Spleen (tissue), 11 donors: ENCODE data around the gene TDRKH. TPM values are rescaled to one million over a fixed set of nuclear protein-coding genes. Genes with fewer than 3 reads are reported as not detected.

Experiments used
- DNase-seq: peaks from one replicate; pipeline ENCODE4 v3.0.0-alpha.2; 2020
- H3K27ac ChIP-seq, 8 donors: fragments of 200-600 bp; sonication (generic) in 7 of 8; 1 replicate in 4 of 8; 2 replicates in 4 of 8; pipeline versions ENCODE4 v1.5.0 to v1.8.0; 2016 to 2021; ENCODE audit warnings: inconsistent platforms in 4 of 8, mild to moderate bottlenecking in 4 of 8, moderate library complexity in 1 of 8
- H3K27me3 ChIP-seq, 7 donors: fragments of 200-600 bp; sonication (generic) in 6 of 7; replicated peaks in 1 of 7; 1 replicate in 4 of 7; 2 replicates in 3 of 7; pipeline versions ENCODE4 v1.5.0 to v1.8.0; 2016 to 2021; ENCODE audit warnings: inconsistent platforms in 3 of 7, mild to moderate bottlenecking in 1 of 7
- H3K36me3 ChIP-seq, 6 donors: fragments of 200-600 bp; sonication (generic) in 5 of 6; 1 replicate in 4 of 6; 2 replicates in 2 of 6; pipeline versions ENCODE4 v1.5.0 to v1.8.0; 2016 to 2021; ENCODE audit warnings: inconsistent platforms in 2 of 6
- H3K4me1 ChIP-seq, 6 donors: fragments of 200-600 bp; sonication (generic) in 5 of 6; 1 replicate in 3 of 6; 2 replicates in 3 of 6; pipeline versions ENCODE4 v1.5.0 to v1.8.0; 2016 to 2021; ENCODE audit warnings: inconsistent platforms in 3 of 6
- H3K4me3 ChIP-seq, 8 donors: fragments of 200-600 bp; sonication (generic) in 7 of 8; 1 replicate in 4 of 8; 2 replicates in 4 of 8; pipeline versions ENCODE4 v1.5.0 to v1.8.0; 2016 to 2021; ENCODE audit warnings: inconsistent platforms in 4 of 8, mild to moderate bottlenecking in 4 of 8, moderate library complexity in 2 of 8
- H3K9me3 ChIP-seq, 8 donors: fragments of 200-600 bp; sonication (generic) in 7 of 8; 1 replicate in 4 of 8; 2 replicates in 4 of 8; pipeline versions ENCODE4 v1.5.0 to v1.8.0; 2016 to 2021; ENCODE audit warnings: inconsistent platforms in 4 of 8
- CTCF ChIP-seq, 11 experiments: fragments of 200-600 bp in 7 of 11; fragments of 450-650 bp in 4 of 11; sonication (generic) in 4 of 11; IDR thresholded peaks in 8 of 11; conservative IDR thresholded peaks in 3 of 11; 1 replicate in 7 of 11; 2 replicates in 4 of 11; pipeline versions ENCODE4 v1.4.0 to v1.8.0; 2016 to 2021; ENCODE audit warnings: antibody characterized with exemption in 11 of 11, inconsistent platforms in 4 of 11, mild to moderate bottlenecking in 1 of 11
- POLR2A ChIP-seq, 3 donors: fragments of 450-650 bp; IDR thresholded peaks; one replicate each; pipeline ENCODE4 v1.5.1; 2017; ENCODE audit warnings: antibody characterized with exemption in 3 of 3, mild to moderate bottlenecking in 1 of 3
- POLR2AphosphoS5 ChIP-seq, 3 donors: sonication (generic); formaldehyde crosslinking; IDR thresholded peaks; one replicate each; pipeline ENCODE4 v1.5.1; 2017; ENCODE audit warnings: antibody characterized with exemption in 3 of 3
- WGBS, 5 donors: extraction: QIAGEN DNeasy Blood & Tissue Kit in 3 of 5; methylation state at CpG; one replicate each; pipeline versions ENCODE4 v1.1.5 to v1.1.7; 2013 to 2018; 5-methylcytosine and 5-hydroxymethylcytosine counted together
- intact Hi-C: fragments of 100-400 bp; cut with DNase I; formaldehyde crosslinking; loops from one replicate; pipeline ENCODE4 v1.15.0; 2023; ENCODE audit warnings: low total_unique reads
- polyA plus RNA-seq, 3 donors: library from polyadenylated mRNA; stranded (reverse); fragments of 200-250 nt; gene quantifications; one replicate each; pipeline ENCODE4 v1.2.1, GENCODE V29; 2013
- total RNA-seq, 7 donors: library from RNA; depleted of rRNA in 3 of 7; stranded (reverse); fragments of >200 nt in 3 of 7; fragmentation: NEBNext Ultra II Directional in 4 of 7; extraction: Animal tissue kit (Norgen Biotek cat#: 25700) in 4 of 7; gene quantifications; one replicate each; pipeline versions ENCODE4 v1.1.0 to v1.2.1, GENCODE V29; 2016 to 2021
- donor health status: healthy with polysubstance abuse.
- donor health status: DM: no; HTN: no; CAD: no; lungs with moderate emphysema.
- donor health status: DM: no; HTN: no; CAD: no.
- donor health status: Bipolar disorder and iron deficiency.
- donor health status: healthy.
- donor health status: DM: no; HTN: no; CAD: no.
- donor health status: DM: yes; HTN: yes; CAD: no.

Gene TDRKH
- total and polyA plus RNA-seq, 10 donors: 3.1 to 21.6 (median 12.5) TPM

GRCh38 chr1:151733126-151733525, 57.2 kb downstream of the TDRKH start:
- TF ChIP-seq CTCF (IDR thresholded peaks at IDR 0.05 in 8 of 11, conservative IDR thresholded peaks at IDR 0.05 in 3 of 11): no peak
- Histone ChIP-seq H3K36me3 (no peaks in the 10 kb centered on the region), H3K9me3 (peaks cover 0 to 18% (median 14%) of the 10 kb centered on the region in 8 donors), H3K4me1 (peaks cover 0 to 4% (median 0%) of the 10 kb centered on the region in 6 donors), H3K27ac (no peak overlapping the region), H3K4me3 (no peak overlapping the region), H3K27me3 (peaks cover 0 to 38% (median 8%) of the 10 kb centered on the region in 7 donors)
- intact Hi-C loops: loop anchor here (10.0 kb wide), 1 partner anchor 288 kb away; no protein-coding TSS in a partner anchor
- WGBS, 5 donors: 76 to 97% (median 84%) methylated on average over 3 of the region's 3 CpGs
- DNase-seq: no peak

GRCh38 chr1:151729966-151730291, 60.4 kb downstream of the TDRKH start:
- Histone ChIP-seq H3K4me3 (no peak overlapping the region), H3K36me3 (no peaks in the 10 kb centered on the region), H3K4me1 (peaks cover 0 to 2% (median 0%) of the 10 kb centered on the region in 6 donors), H3K9me3 (no peaks in the 10 kb centered on the region), H3K27me3 (peaks cover 0 to 68% (median 10%) of the 10 kb centered on the region in 7 donors), H3K27ac (no peak overlapping the region)
- intact Hi-C loops: loop anchor here (10.0 kb wide), 1 partner anchor 285 kb away; no protein-coding TSS in a partner anchor
- 81 to 90% (median 85%) methylated on average over 4 of the region's 4 CpGs for WGBS, 5 donors
- DNase-seq: no peak
- TF ChIP-seq POLR2AphosphoS5 (IDR thresholded peaks at IDR 0.05) (no peak), CTCF (IDR thresholded peaks at IDR 0.05 in 8 of 11, conservative IDR thresholded peaks at IDR 0.05 in 3 of 11) (no peak), POLR2A (IDR thresholded peaks at IDR 0.05) (no peak)

- Histone ChIP-seq H3K9me3 (no peaks in the 10 kb centered on the region), H3K27me3 (peaks cover 0 to 73% (median 10%) of the 10 kb centered on the region in 7 donors), H3K4me1 (no peaks in the 10 kb centered on the region), H3K36me3 (no peaks in the 10 kb centered on the region), H3K27ac (no peak overlapping the region), H3K4me3 (no peak overlapping the region)
- no peak for TF ChIP-seq POLR2AphosphoS5 (IDR thresholded peaks at IDR 0.05)
- 62 to 73% (median 63%) methylated on average over 10 of the region's 10 CpGs for WGBS, 5 donors
- DNase-seq: no peak
- intact Hi-C loops: no loop called here
Measured at GRCh38 chr1:151729157-151729965, 60.9 kb downstream of the TDRKH start.

- Histone ChIP-seq H3K9me3 (no peaks in the 10 kb centered on the region), H3K27ac (no peak overlapping the region), H3K4me1 (no peaks in the 10 kb centered on the region), H3K4me3 (no peak overlapping the region), H3K27me3 (peaks cover 0 to 81% (median 15%) of the 10 kb centered on the region in 7 donors), H3K36me3 (no peaks in the 10 kb centered on the region)
- no peak for DNase-seq
- 53 to 67% (median 59%) methylated on average over 19 of the region's 19 CpGs for WGBS, 5 donors
- TF ChIP-seq POLR2AphosphoS5 (IDR thresholded peaks at IDR 0.05) (no peak), CTCF (IDR thresholded peaks at IDR 0.05 in 8 of 11, conservative IDR thresholded peaks at IDR 0.05 in 3 of 11) (no peak)
- intact Hi-C loops: no loop called here
Measured at GRCh38 chr1:151728151-151729054, 61.9 kb downstream of the TDRKH start.
